HG02763 (cell line): Measurements from ENCODE around the gene SMAD5.
A peak's percentile ranks its signal among the peaks of the same experiment; 100 is the strongest.

Experiments
- ATAC-seq: cut with Tn5 transposase; IDR thresholded peaks from one replicate; pipeline ENCODE4 v1.9.1; 2021; ENCODE audit warnings: mild to moderate bottlenecking, moderate library complexity; ENCODE audit not compliant: unreplicated experiment

SMAD5 gene

GRCh38 chr5:136213919-136214493, 81.4 kb downstream of the SMAD5 start:
- no peak for ATAC-seq

- no peak for ATAC-seq
Measured at GRCh38 chr5:136215812-136216211, 83.2 kb downstream of the SMAD5 start.

- no peak for ATAC-seq
Measured at GRCh38 chr5:136216230-136216629, 83.6 kb downstream of the SMAD5 start.

- ATAC-seq, result no peak
Measured at GRCh38 chr5:136221340-136221739, 88.7 kb downstream of the SMAD5 start.

- ATAC-seq, result no peak
Measured at GRCh38 chr5:136222580-136223235, 90.1 kb downstream of the SMAD5 start.

GRCh38 chr5:136225796-136226195, 93.2 kb downstream of the SMAD5 start:
- ATAC-seq, result no peak

- no peak for ATAC-seq
Measured at GRCh38 chr5:136226401-136226800, 93.8 kb downstream of the SMAD5 start.

- no peak for ATAC-seq
Measured at GRCh38 chr5:136228136-136228757, 95.6 kb downstream of the SMAD5 start.

GRCh38 chr5:136230176-136230575, 97.5 kb downstream of the SMAD5 start:
- ATAC-seq, result no peak

- peak; percentile 61 for ATAC-seq
Measured at GRCh38 chr5:136232316-136232715, 99.7 kb downstream of the SMAD5 start.
